ENCODE data around the gene CAPN10.

The CAPN10 gene

DNA sequence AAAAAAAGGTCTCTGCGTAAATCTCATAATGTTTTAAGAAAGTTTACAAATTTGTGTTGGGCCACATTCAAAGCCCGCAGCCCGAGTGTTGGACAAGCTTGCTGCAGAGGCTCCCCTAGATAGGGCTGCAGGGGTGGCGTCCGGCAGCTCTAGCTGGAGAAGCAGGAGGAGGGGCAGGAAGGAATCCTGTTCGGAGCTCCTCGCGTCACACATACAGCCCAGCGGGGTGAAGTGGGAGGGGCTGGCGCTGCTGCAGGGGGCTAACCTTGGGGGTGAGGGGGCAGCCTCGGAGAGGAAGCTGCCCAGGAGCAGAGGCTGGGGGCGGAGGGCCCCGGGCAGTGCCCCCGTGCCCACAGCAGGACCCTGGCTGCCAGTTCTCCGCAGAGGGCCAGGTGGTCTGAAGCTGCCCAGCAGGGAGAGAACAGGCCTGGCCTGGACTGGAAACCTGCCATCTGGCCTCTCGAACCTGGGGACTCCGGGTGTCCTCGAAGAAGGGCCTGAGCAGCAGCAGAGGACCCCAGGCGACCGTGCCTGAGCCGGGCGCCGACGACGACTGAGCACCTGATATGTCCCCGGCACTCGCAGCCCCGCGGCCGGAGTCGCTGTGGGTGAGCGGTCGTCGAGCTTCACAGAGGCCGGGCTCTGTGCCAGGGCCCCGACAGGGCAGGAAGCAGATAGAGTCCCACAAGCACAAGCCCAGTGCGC, 36.1 kb downstream of the CAPN10 start:
- no peaks in the 10 kb centered on the region for H3K36me3 ChIP-seq (ENCODE audit: insufficient read depth, low read length)
- 85% methylated on average over 37 of the region's 37 CpGs for WGBS
- H3K9ac ChIP-seq (ENCODE audit: low read depth, low read length), result no peak overlapping the region
- no peaks in the 10 kb centered on the region for H3K27me3 ChIP-seq (ENCODE audit: insufficient read depth, low read length)
- H3K4me1 ChIP-seq (ENCODE audit: insufficient read depth, low read length), result no peaks in the 10 kb centered on the region
- H3K4me3 ChIP-seq (ENCODE audit: low read length), result no peak overlapping the region
- H3K27ac ChIP-seq (ENCODE audit: low read depth, low read length), result no peak overlapping the region
- peaks cover 16% of the 10 kb centered on the region for H3K9me3 ChIP-seq (ENCODE audit: insufficient read depth, low read depth, low read length)

DNA sequence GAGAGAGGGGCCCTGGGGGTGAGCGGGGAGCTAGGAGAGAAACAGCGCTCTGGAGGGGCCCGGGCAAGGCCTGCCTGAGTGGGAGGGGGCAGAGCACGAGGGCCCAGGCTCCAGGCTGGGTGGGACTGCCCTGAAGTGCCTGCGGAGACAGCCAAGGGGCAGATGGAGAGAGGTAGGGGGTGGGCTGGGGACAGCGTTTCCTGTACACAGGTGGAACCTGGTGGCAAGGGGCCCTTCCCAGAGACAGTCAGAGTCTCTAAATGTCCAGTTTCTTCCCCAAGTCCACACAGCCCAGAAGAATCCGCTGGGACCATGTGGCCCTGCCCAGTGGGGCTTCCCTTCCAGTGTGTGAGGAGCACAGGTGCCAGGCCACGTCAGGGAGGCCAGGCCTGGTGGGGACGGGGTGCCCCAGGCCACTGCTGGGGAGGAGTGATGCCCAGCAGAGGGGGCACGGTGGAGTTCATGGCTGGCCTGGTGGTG, 37.0 kb downstream of the CAPN10 start:
- H3K9me3 ChIP-seq (ENCODE audit: insufficient read depth, low read depth, low read length), result peaks cover 7% of the 10 kb centered on the region; the same call in 1 of the 2 replicates
- no peaks in the 10 kb centered on the region for H3K27me3 ChIP-seq (ENCODE audit: insufficient read depth, low read length)
- WGBS, result 91% methylated on average over 10 of the region's 10 CpGs
- H3K4me1 ChIP-seq (ENCODE audit: insufficient read depth, low read length), result no peaks in the 10 kb centered on the region
- no peak overlapping the region for H3K9ac ChIP-seq (ENCODE audit: low read depth, low read length)
- H3K36me3 ChIP-seq (ENCODE audit: insufficient read depth, low read length), result no peaks in the 10 kb centered on the region
- no peak overlapping the region for H3K4me3 ChIP-seq (ENCODE audit: low read length)
- no peak overlapping the region for H3K27ac ChIP-seq (ENCODE audit: low read depth, low read length)

DNA sequence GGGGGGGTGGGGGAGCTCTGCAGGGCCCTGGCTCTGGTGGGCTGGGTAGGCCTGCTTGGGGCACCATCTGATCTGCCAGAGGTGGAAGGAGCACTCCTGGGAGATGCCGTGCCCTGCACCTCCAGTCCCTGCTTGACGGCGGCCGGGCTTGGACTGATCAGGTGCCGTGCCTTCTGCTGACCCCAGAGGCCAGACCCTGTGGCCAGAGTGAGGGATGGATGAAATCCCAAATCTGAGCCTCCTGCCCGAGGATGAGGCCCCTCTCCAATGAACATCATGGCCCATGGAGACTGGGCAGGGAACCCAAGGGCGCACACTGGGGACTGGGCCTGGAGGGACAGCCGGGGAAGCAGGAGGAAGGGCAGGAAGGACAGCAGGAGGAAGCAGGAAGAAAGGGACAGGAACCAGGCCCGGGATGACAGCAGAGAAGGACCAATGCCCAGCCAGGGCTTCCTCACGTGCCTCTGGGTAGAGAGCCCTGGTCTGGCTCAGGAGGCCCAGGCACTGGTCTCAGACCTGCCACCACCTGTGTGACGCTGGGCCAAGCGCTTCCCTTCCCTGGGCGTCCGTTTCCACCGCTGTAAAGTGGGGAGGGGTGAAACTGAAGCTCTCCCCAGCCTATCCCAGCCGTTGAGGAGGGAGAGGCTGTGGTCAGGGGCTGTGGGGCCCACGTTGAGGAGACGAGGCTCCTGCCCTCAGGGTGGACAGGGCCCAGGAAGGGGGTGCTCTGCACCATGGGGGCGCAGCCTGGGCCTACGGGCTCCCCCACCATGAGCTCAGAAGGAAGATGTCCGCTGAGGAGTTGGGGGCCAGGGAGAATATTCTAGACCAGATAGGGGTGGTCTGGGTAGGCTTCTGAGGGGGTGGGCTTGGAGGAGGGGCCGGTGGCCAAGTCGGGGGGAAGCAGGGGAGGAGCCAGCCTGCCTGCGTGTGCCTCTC, 37.7 kb downstream of the CAPN10 start:
- Histone ChIP-seq H3K36me3 (ENCODE audit: insufficient read depth, low read length) (no peaks in the 10 kb centered on the region), H3K27me3 (ENCODE audit: insufficient read depth, low read length) (no peaks in the 10 kb centered on the region), H3K27ac (ENCODE audit: low read depth, low read length) (no peak overlapping the region), H3K4me1 (ENCODE audit: insufficient read depth, low read length) (no peaks in the 10 kb centered on the region), H3K9ac (ENCODE audit: low read depth, low read length) (no peak overlapping the region), H3K9me3 (ENCODE audit: insufficient read depth, low read depth, low read length) (peaks cover under 1% of the 10 kb centered on the region; the same call in 1 of the 2 replicates), H3K4me3 (ENCODE audit: low read length) (no peak overlapping the region)
- WGBS, result 85% methylated on average over 24 of the region's 24 CpGs

DNA sequence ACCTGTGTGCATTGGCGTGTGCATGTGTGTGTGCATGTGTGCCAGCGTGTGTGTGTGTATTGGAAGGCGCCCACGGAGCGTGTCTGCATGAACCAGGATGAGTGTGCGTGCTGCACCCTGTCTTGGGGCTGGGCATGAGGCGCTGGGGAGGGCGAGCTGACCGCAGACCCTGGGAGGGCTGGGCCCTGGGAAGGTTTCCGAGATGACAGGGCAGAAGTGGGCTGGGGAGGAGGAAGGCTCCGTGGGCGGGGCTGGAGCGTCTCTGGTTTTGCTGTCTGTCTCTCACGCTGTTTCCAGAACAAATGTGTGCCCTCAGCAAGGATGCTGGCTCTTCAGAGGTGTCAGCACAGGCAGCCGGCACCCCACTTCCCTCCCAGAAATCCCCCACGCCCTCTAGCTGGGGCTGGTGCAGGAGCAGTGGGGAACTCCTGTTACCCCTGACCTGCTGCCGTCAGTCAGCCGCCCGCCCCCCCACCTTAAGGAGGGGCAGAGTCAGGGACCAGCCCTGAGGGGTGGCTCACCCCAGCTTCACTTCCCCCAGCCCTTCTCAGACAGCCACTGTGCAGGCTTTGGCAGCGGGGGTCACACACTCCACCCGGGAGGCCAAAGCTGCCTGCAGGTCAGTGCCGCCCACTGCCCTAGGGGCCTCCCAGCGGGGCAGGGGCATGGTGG, 38.6 kb downstream of the CAPN10 start, which contains the start of gene GPR35:
Gene GPR35, plus strand, starts transcription at position 531 of the 672 bp plus-strand sequence. CDS start 4,473 bp downstream, outside the sequence.
- Histone ChIP-seq H3K27me3 (ENCODE audit: insufficient read depth, low read length) (no peaks in the 10 kb centered on the region), H3K9ac (ENCODE audit: low read depth, low read length) (no peak within 1 kb of the TSS), H3K4me1 (ENCODE audit: insufficient read depth, low read length) (no peaks in the 10 kb centered on the region), H3K27ac (ENCODE audit: low read depth, low read length) (no peak within 1 kb of the TSS), H3K36me3 (ENCODE audit: insufficient read depth, low read length) (no peaks in the 10 kb centered on the region), H3K4me3 (ENCODE audit: low read length) (no peak within 1 kb of the TSS), H3K9me3 (ENCODE audit: insufficient read depth, low read depth, low read length) (no peaks in the 10 kb centered on the region)
- 73% methylated on average over 23 of the region's 23 CpGs for WGBS

DNA sequence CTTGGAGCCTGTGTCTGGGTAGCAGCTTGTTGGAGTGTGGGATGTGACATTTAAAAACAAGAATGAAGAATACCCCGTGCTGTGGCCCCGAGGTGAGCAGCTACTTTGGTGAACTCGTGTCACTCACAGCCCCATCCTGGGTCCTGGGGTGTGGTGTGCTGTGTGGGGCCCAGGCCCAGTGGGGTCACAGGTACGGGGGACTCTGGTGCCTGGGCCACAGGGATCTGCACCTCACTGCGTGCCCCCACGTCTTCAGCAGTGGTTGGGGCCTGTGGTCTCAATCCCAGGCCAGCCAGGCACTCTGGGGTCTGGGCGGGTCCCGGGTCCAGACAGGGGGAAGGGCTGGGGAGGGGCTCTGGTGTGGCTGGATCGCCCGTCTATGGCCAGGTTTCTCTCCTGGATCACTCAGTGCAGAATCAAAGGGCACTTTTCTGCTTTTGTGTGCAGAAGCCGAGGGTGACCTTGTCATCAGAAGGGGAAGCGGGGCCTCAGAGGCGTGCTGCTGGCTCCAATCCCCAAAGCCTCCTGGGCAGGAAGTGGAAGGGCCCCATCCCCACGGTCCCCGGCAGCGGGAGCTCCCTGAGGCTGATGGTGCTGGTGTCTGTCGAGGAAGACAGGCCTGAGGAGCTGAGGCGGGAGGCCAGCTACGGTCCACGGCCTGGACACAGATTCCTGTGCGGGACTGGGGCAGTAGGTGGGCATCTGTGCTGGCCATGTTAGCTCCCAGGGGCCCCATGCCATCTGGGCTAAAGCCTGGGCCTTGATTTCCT, 40.2 kb downstream of the CAPN10 start:
- no peak overlapping the region for H3K27ac ChIP-seq (ENCODE audit: low read depth, low read length)
- H3K9me3 ChIP-seq (ENCODE audit: insufficient read depth, low read depth, low read length), result no peaks in the 10 kb centered on the region
- no peak overlapping the region for H3K9ac ChIP-seq (ENCODE audit: low read depth, low read length)
- H3K4me3 ChIP-seq (ENCODE audit: low read length), result no peak overlapping the region
- WGBS, result 79% methylated on average over 21 of the region's 21 CpGs
- H3K27me3 ChIP-seq (ENCODE audit: insufficient read depth, low read length), result no peaks in the 10 kb centered on the region
- H3K4me1 ChIP-seq (ENCODE audit: insufficient read depth, low read length), result no peaks in the 10 kb centered on the region
- no peaks in the 10 kb centered on the region for H3K36me3 ChIP-seq (ENCODE audit: insufficient read depth, low read length)

DNA sequence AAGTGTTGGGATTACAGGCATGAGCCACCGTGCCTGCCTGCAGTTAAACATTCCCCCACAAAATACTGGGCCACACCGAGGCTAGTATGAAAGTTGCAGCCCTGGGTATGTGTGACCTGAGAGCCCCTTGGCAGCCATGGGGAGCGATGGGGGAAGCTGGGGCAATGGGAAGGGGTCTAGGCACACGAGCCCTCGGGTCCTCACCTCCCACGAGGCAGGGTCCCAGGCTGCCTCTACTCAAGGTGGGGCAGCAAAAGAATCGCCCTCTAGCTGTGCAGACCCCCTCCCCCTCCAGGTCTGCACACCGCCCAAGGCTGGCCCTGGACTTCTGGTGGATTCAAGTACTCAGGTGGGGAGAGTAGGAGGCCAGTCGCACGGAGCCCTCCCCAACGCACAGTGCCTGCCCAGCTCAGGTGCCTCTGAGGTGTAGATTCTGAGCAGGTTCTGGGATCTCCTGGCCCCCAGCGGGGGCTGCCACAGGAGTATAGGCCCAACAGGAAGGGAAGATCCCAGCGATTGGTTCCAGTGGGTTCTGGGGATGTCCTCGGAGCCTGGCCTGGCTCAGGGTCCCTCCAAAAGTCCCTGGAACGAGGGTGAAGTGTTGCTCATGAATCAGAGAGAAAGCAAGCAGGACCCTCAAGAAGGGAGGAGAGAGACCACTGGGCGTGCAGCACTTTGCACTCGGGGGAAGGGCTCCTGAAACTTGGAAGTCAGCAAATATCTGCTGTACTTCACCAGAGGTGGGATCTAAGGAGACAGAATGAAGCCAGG, 41.4 kb downstream of the CAPN10 start:
- Histone ChIP-seq H3K27ac (ENCODE audit: low read depth, low read length) (no peak overlapping the region), H3K36me3 (ENCODE audit: insufficient read depth, low read length) (no peaks in the 10 kb centered on the region), H3K9me3 (ENCODE audit: insufficient read depth, low read depth, low read length) (peaks cover 8% of the 10 kb centered on the region; the same call in 1 of the 2 replicates), H3K4me3 (ENCODE audit: low read length) (no peak overlapping the region), H3K9ac (ENCODE audit: low read depth, low read length) (no peak overlapping the region), H3K27me3 (ENCODE audit: insufficient read depth, low read length) (no peaks in the 10 kb centered on the region), H3K4me1 (ENCODE audit: insufficient read depth, low read length) (no peaks in the 10 kb centered on the region)
- 91% methylated on average over 17 of the region's 17 CpGs for WGBS

DNA sequence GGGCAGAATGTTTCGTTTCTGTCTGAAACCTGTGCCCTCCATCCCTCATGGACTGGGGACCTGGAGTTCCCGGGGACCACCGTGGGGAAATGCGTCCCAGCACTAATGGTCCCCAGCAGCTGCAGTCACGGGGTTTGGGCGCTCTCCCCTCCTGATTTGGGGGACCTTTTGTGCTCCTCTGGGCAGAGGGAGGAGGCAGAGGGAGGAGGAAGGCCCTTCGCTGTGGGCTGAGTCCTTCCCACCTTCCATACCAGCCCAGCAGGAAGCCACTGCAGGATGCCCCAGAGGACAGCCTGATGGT, 41.9 kb downstream of the CAPN10 start:
- 85% methylated on average over 6 of the region's 7 CpGs for WGBS
- H3K27ac ChIP-seq (ENCODE audit: low read depth, low read length), result no peak overlapping the region

DNA sequence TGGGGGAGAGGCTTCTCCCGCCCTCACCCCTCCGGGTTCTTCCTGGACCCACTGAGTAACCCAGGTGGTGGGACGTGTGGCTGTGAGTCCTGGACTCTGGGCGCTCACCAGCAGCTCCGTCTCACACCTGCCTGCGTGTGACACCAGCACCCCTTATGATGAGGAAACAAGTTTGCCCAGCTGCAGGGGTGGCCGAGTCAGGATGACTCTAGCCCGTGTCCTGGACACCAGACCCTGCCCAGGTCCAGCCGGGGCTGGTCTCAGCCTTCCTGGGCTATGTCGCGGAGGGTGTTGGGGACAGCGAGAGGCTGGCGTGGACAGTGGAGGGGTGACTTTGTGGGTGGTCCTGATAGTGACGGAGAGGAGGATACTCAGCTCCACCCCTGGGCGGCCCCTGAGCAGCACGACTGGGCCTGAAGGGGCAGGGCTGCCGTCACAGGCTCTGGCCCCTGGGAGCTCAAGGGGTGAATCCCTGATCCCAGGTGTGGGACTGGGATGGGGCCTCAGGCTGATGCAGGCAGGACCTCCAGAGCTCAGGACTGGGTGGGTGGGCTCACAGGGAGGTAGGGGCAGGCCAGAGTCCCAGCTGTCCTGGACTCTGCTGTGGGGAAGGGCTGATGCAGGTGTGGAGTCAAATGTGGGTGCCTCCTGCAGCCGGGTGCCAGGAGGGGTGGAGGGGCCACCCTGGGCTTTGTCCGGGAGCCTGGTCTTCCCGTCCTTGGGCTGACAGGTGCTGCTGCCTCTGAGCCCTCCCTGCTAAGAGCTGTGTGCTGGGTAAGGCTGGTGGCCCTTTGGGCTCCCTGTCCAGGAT, 42.5 kb downstream of the CAPN10 start:
- WGBS, result 77% methylated on average over 20 of the region's 20 CpGs
- Histone ChIP-seq H3K9ac (ENCODE audit: low read depth, low read length) (no peak overlapping the region), H3K27ac (ENCODE audit: low read depth, low read length) (no peak overlapping the region), H3K4me3 (ENCODE audit: low read length) (no peak overlapping the region), H3K4me1 (ENCODE audit: insufficient read depth, low read length) (no peaks in the 10 kb centered on the region), H3K9me3 (ENCODE audit: insufficient read depth, low read depth, low read length) (peaks cover 13% of the 10 kb centered on the region), H3K27me3 (ENCODE audit: insufficient read depth, low read length) (no peaks in the 10 kb centered on the region), H3K36me3 (ENCODE audit: insufficient read depth, low read length) (no peaks in the 10 kb centered on the region)

More for the DNA sequence above, 41.9 kb downstream of the CAPN10 start:
- Histone ChIP-seq H3K4me3 (ENCODE audit: low read length) (no peak overlapping the region), H3K4me1 (ENCODE audit: insufficient read depth, low read length) (no peaks in the 10 kb centered on the region), H3K27me3 (ENCODE audit: insufficient read depth, low read length) (no peaks in the 10 kb centered on the region), H3K9ac (ENCODE audit: low read depth, low read length) (no peak overlapping the region), H3K36me3 (ENCODE audit: insufficient read depth, low read length) (no peaks in the 10 kb centered on the region), H3K9me3 (ENCODE audit: insufficient read depth, low read depth, low read length) (peaks cover 9% of the 10 kb centered on the region; the same call in 1 of the 2 replicates)

DNA sequence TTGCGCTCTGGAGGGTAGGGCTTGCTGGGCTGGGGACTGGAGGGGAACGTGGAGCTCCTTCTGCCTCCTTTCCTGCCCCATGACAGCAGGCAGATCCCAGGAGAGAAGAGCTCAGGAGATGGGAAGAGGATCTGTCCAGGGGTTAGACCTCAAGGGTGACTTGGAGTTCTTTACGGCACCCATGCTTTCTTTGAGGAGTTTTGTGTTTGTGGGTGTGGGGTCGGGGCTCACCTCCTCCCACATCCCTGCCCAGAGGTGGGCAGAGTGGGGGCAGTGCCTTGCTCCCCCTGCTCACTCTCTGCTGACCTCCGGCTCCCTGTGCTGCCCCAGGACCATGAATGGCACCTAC, 43.1 kb downstream of the CAPN10 start:
- Histone ChIP-seq H3K36me3 (ENCODE audit: insufficient read depth, low read length) (no peaks in the 10 kb centered on the region), H3K27ac (ENCODE audit: low read depth, low read length) (no peak overlapping the region), H3K9me3 (ENCODE audit: insufficient read depth, low read depth, low read length) (peaks cover 19% of the 10 kb centered on the region), H3K27me3 (ENCODE audit: insufficient read depth, low read length) (no peaks in the 10 kb centered on the region), H3K9ac (ENCODE audit: low read depth, low read length) (no peak overlapping the region), H3K4me1 (ENCODE audit: insufficient read depth, low read length) (no peaks in the 10 kb centered on the region), H3K4me3 (ENCODE audit: low read length) (no peak overlapping the region)
- WGBS, result 92% methylated on average over 4 of the region's 5 CpGs

All from HUES64 (cell line).